Naive thymus-derived CD8-positive, alpha-beta T cell (primary cell): ENCODE data around the gene PODXL. TPM values are rescaled to one million over a fixed set of nuclear protein-coding genes. Genes with fewer than 3 reads are reported as not detected.

ENCODE experiments used
- ATAC-seq, 2 donors: fragments of 150-1000 bp; cut with Tn5 transposase in 1 of 2; sonication (Bioruptor Pico), chemical (Tn5 transposase) in 1 of 2; 1 replicate in 1 of 2; 2 replicates in 1 of 2; pipeline ENCODE4 v1.10.0; 2021; ENCODE audit warnings: mild to moderate bottlenecking in 2 of 2, moderate library complexity in 2 of 2
- POLR2A ChIA-PET: fragments of 350-600 bp; sonication (Branson Sonifier 250); formaldehyde crosslinking; loops from one replicate; lab custom pipeline; 2021; ENCODE audit warnings: antibody characterized with exemption; lab: Charles Lee
- DNase-seq, 10 donors: peaks; one replicate each; pipeline versions ENCODE4 v3.0.0 to v3.0.0-alpha.2; 2020 to 2022
- H3K27ac Mint-ChIP-seq, 10 donors: one replicate each; pipeline ENCODE4 v1.8.0; 2020 to 2022; ENCODE audit warnings: mild to moderate bottlenecking in 10 of 10, mixed read lengths in 10 of 10, moderate library complexity in 4 of 10, inconsistent platforms in 1 of 10
- H3K27me3 Mint-ChIP-seq, 5 donors: one replicate each; pipeline ENCODE4 v1.8.0; 2021 to 2022; ENCODE audit warnings: mixed read lengths in 5 of 5
- H3K36me3 Mint-ChIP-seq, 3 donors: one replicate each; pipeline ENCODE4 v1.8.0; 2020 to 2022; ENCODE audit warnings: mixed read lengths in 3 of 3, mild to moderate bottlenecking in 2 of 3, inconsistent platforms in 1 of 3
- H3K4me1 Mint-ChIP-seq, 4 donors: one replicate each; pipeline ENCODE4 v1.8.0; 2021 to 2022; ENCODE audit warnings: mixed read lengths in 4 of 4
- H3K4me3 Mint-ChIP-seq, 10 donors: one replicate each; pipeline ENCODE4 v1.8.0; 2020 to 2022; ENCODE audit warnings: mild to moderate bottlenecking in 10 of 10, mixed read lengths in 10 of 10, moderate library complexity in 6 of 10, inconsistent platforms in 1 of 10
- H3K9me3 Mint-ChIP-seq, 9 donors: one replicate each; pipeline ENCODE4 v1.8.0; 2020 to 2022; ENCODE audit warnings: mixed read lengths in 9 of 9, mild to moderate bottlenecking in 3 of 9, inconsistent platforms in 1 of 9, moderate library complexity in 1 of 9
- polyA plus RNA-seq, 3 donors: library from polyadenylated mRNA; unstranded; fragments of 300-500 nt; fragmentation: Illumina TruSeq; gene quantifications; one replicate each; pipeline ENCODE4 v1.2.3, GENCODE V29; 2021
- total RNA-seq, 8 experiments: library from RNA in 2 of 8; stranded (reverse) in 2 of 8; gene quantifications; one replicate each; pipeline ENCODE4 v1.2.3 and lab custom pipeline; 2021 to 2026

The PODXL gene
- total and polyA plus RNA-seq, 5 experiments from 2014 or later, result 0.08 to 0.57 (median 0.10) TPM

DNA sequence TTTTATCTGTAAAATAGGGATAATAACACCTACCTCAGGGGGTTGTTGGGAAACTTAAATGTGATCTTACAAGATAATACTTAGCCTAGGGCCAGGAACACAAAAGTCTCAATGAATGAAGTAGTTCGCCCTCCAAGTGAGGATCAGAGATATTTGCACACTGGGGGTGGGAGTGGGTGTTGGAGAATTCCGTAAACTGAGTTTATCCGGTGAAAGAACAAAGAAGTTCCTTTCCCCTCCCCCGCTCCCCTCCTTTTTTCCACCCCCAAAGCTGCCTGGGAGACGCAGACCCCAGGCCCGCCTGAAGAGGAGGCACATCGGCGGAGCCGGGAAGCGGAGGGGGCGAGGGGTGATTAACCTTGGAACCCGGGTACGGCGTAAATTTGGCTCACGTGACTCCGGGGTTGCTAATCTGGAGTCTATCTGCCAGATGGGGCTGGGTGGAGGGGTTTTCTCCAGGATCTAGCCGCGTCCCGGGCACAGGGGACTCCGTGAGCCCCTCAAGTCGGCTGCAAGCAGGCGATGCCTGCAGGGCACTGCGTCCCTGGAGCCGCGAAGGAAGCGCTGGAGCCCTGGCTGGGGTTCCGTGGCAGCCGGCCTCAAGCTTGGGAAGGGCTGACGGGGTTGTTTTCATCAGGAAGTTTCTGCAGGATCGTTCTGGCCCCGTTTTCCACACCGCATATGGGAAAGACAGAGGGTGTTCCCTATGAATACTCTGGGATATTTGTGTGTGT is 1.4 kb upstream of the PODXL start:
- Mint-ChIP-seq H3K4me3 (peak overlapping the region in 7 of 10 donors; percentile 49 to 84 (median 80)), H3K36me3 (no peaks in the 10 kb centered on the region), H3K9me3 (no peaks in the 10 kb centered on the region), H3K27me3 (peaks cover 20 to 52% (median 37%) of the 10 kb centered on the region in 5 donors), H3K4me1 (peaks cover 6 to 21% (median 19%) of the 10 kb centered on the region in 4 donors), H3K27ac (no peak overlapping the region)
- no peak for DNase-seq
- ATAC-seq, result no peak
- POLR2A ChIA-PET, result no interaction called here

GRCh38 chr7:131556909-131557651 is 652 bp upstream of the PODXL start:
- peak in 2 of 10 donors; percentile 10 to 20 for DNase-seq
- H3K27me3 Mint-ChIP-seq, result peaks cover 23 to 59% (median 45%) of the 10 kb centered on the region in 5 donors

GRCh38 chr7:131555552-131556052 is 826 bp downstream of the PODXL start:
- Mint-ChIP-seq H3K36me3 (no peaks in the 10 kb centered on the region), H3K27ac (peak overlapping the region in 2 of 10 donors; percentile 28 to 38), H3K4me3 (peak overlapping the region; percentile 63 to 86 (median 82)), H3K27me3 (peaks cover 21 to 59% (median 46%) of the 10 kb centered on the region in 5 donors), H3K9me3 (no peaks in the 10 kb centered on the region), H3K4me1 (peaks cover 6 to 21% (median 19%) of the 10 kb centered on the region in 4 donors)
- DNase-seq (peak in 2 of 10 donors; percentile 4 to 17), ATAC-seq (peak in 1 of 2 donors; percentile 7)
- POLR2A ChIA-PET, result no interaction called here

More at GRCh38 chr7:131556909-131557651, 652 bp upstream of the PODXL start:
- H3K9me3 Mint-ChIP-seq, result no peaks in the 10 kb centered on the region
- peak overlapping the region; percentile 58 to 84 (median 81) for H3K4me3 Mint-ChIP-seq
- peaks cover 6 to 21% (median 19%) of the 10 kb centered on the region in 4 donors for H3K4me1 Mint-ChIP-seq
- H3K36me3 Mint-ChIP-seq, result no peaks in the 10 kb centered on the region
- no peak overlapping the region for H3K27ac Mint-ChIP-seq
- POLR2A ChIA-PET, result no interaction called here
- peak; percentile 17 to 32 for ATAC-seq

DNA sequence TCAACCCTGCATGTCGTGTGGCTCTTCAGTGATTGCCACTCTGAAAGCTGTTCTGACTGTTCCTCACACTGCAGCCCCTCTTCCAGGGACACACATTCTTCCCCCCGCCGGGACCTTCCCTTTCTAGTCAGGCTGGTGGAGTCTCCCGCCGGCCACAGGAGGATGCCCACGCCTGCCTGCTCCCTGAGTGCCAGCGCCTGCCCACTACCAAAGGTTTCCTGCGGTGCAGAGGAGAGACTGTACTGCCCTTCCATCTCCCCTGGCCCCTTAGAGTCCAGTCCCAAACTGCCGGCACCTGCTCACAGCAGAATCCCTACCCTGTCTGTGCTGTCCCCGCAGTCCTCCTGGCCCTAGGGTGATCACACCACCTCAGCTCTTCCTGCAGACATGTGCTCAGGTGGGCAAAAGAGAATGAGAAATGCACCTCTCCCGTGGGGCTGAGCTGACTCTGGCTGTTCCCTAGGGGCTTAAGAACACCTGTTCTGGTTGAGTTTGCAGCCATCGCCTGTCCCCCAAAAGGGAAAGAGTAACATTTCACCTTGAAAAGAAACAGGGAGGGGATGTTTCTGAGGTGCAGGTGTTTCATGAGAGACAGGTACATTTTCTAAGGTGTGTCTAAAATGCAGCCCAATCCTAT is 1.4 kb downstream of the PODXL start:
- H3K4me3 Mint-ChIP-seq, result peak overlapping the region; percentile 63 to 86 (median 82)
- ATAC-seq (no peak), DNase-seq (no peak)
- H3K4me1 Mint-ChIP-seq, result peaks cover 6 to 21% (median 19%) of the 10 kb centered on the region in 4 donors
- POLR2A ChIA-PET, result no interaction called here
- H3K27ac Mint-ChIP-seq, result no peak overlapping the region
- peaks cover 20 to 57% (median 43%) of the 10 kb centered on the region in 5 donors for H3K27me3 Mint-ChIP-seq
- H3K36me3 Mint-ChIP-seq, result no peaks in the 10 kb centered on the region
- H3K9me3 Mint-ChIP-seq, result no peaks in the 10 kb centered on the region

- Mint-ChIP-seq H3K9me3 (no peaks in the 10 kb centered on the region), H3K4me3 (no peak overlapping the region), H3K27me3 (peaks cover 18 to 58% (median 39%) of the 10 kb centered on the region in 5 donors), H3K27ac (no peak overlapping the region), H3K36me3 (no peaks in the 10 kb centered on the region), H3K4me1 (peaks cover 6 to 21% (median 19%) of the 10 kb centered on the region in 4 donors)
- no peak for DNase-seq
- ATAC-seq, result no peak
- POLR2A ChIA-PET, result no interaction called here
These were observed 2.5 kb downstream of the PODXL start for GRCh38 chr7:131553931-131554330.

DNA sequence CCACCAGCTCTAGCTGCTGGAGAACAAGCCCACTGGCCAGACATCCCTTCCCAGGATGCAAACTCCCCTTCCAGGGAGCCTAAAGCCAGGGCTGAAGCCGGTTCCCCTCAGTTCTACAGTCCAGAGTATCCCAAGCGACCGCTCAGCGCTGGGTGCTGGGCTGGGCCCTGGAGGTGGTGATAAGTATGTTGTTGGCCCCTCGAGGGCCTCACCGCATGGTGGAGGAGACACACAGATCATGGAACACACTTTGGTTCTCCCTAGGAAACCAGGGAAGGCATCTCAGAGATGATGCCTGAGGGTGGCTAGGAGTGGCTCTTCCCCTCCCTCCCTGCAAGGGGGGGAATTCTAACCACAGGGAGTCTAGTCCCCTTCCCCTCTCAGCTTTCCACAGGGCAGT is 4.4 kb downstream of the PODXL start:
- DNase-seq, result no peak
- H3K9me3 Mint-ChIP-seq, result no peaks in the 10 kb centered on the region
- POLR2A ChIA-PET, result no interaction called here
- no peak overlapping the region for H3K4me3 Mint-ChIP-seq
- no peak overlapping the region for H3K27ac Mint-ChIP-seq
- H3K27me3 Mint-ChIP-seq, result peaks cover 17 to 54% (median 37%) of the 10 kb centered on the region in 5 donors
- no peaks in the 10 kb centered on the region for H3K36me3 Mint-ChIP-seq
- no peak for ATAC-seq
- peaks cover 6 to 14% (median 10%) of the 10 kb centered on the region in 4 donors for H3K4me1 Mint-ChIP-seq

DNA sequence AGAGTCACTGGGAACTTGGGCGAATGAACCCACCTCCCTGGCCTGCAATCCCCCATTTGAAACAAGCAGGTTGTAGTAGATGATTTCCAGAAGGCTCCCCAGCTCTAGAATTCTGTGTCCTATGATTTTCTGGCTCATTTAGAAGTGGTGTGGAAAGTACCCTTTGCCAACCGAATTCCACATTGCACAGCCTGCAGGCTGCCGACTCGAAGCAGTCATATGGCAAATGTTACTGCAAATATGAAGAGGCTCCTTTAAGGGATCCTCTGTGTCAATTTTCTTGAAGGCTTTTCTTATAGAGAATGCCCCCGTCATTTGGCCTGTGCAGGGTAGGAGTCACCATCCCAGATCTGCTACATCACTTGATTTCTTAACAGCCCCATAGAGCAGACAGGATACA is 5.6 kb downstream of the PODXL start:
- POLR2A ChIA-PET, result interaction anchor here (0.6 kb wide), 1 partner anchor 134 kb away, joined by 4 read pairs; no protein-coding TSS in a partner anchor
- Mint-ChIP-seq H3K27ac (no peak overlapping the region), H3K9me3 (no peaks in the 10 kb centered on the region), H3K4me3 (no peak overlapping the region), H3K27me3 (peaks cover 18 to 53% (median 37%) of the 10 kb centered on the region in 5 donors), H3K36me3 (no peaks in the 10 kb centered on the region), H3K4me1 (peaks cover 6 to 10% (median 8%) of the 10 kb centered on the region in 4 donors)
- DNase-seq, result no peak
- no peak for ATAC-seq

- POLR2A ChIA-PET, result no interaction called here
- Mint-ChIP-seq H3K4me3 (no peak overlapping the region), H3K4me1 (peaks cover 0 to 7% (median 2%) of the 10 kb centered on the region in 4 donors), H3K27ac (no peak overlapping the region), H3K36me3 (no peaks in the 10 kb centered on the region), H3K27me3 (peaks cover 6 to 30% (median 22%) of the 10 kb centered on the region in 5 donors), H3K9me3 (no peaks in the 10 kb centered on the region)
- DNase-seq (no peak), ATAC-seq (no peak)
These were observed 8.1 kb downstream of the PODXL start for GRCh38 chr7:131548371-131548770.

DNA sequence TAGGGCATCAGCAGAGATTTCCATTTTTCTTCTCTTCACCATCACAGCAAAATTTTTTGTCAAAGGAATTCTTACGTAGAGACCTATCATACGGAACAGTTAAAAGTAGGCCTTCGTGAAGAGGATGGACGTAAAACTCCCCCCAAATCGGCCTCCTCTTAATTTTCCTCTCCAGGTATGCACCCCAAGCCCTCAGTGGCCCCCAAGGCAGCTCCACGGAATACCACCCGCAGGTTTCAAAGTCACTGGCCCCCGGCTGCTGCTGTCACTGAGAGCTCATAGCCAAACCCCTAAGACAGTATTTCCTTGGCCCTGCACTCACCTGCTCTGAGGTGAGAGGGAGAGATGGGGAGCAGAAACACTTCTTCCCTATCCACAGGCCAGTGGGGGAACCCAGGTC is 8.8 kb downstream of the PODXL start:
- Mint-ChIP-seq H3K4me1 (peaks cover 0 to 7% (median 2%) of the 10 kb centered on the region in 4 donors), H3K36me3 (no peaks in the 10 kb centered on the region), H3K4me3 (no peak overlapping the region), H3K27me3 (peaks cover 0 to 23% (median 14%) of the 10 kb centered on the region in 5 donors), H3K27ac (no peak overlapping the region), H3K9me3 (no peaks in the 10 kb centered on the region)
- POLR2A ChIA-PET, result no interaction called here
- ATAC-seq (no peak), DNase-seq (no peak)

DNA sequence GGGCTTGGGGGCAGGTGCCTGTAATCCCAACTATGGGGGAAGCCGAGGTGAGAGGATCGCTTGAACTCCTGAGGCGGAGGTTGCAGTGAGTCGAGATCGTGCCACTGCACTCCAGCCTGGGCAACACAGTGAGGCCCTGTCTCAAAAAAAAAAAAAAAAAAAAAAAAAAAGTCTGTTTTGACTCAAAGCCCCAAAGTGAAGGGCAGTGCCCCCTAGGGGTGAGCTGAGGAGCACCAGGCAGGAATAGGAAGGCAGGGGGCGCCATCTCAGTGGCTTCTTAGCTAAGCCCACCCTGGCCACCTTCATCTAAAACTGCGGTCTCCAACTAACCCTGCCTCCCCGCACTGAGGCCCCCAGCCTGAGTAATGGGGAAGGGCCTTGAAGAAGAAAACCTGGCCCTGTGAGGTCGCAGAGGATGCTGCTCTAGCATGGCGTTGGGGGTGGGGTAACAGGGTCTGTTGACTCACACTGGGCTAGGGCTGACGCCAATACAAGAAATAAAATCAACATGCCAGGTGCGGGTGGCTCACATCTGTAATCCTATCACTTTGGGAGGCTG is 9.8 kb downstream of the PODXL start:
- no peaks in the 10 kb centered on the region for H3K36me3 Mint-ChIP-seq
- no peak overlapping the region for H3K27ac Mint-ChIP-seq
- POLR2A ChIA-PET, result no interaction called here
- DNase-seq, result peak in 8 of 10 donors; percentile 10 to 49 (median 26)
- peaks cover 0 to 7% (median 2%) of the 10 kb centered on the region in 4 donors for H3K4me1 Mint-ChIP-seq
- no peaks in the 10 kb centered on the region for H3K9me3 Mint-ChIP-seq
- no peak overlapping the region for H3K4me3 Mint-ChIP-seq
- ATAC-seq, result peak; percentile 30 to 44
- H3K27me3 Mint-ChIP-seq, result peaks cover 0 to 17% (median 9%) of the 10 kb centered on the region in 5 donors

DNA sequence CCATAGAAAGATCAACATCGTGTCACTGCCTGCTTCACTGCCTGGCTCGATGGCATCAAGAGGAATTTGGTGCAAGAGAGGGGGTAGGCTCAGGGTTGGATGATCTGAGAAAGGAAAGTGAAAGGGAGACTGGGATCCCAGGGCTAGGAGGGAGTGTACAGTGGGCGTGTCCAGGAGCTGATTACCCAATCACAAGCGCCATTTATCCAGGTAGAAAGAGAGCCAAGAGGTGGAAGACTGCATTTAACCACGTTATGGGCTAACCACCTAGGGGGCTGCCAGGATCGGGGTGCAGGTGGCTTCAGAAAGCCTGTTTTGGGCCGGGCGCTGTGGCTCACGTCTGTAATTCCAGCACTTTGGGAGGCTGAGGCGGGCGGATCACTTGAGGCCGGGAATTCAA is 10.3 kb downstream of the PODXL start:
- H3K27ac Mint-ChIP-seq, result no peak overlapping the region
- peaks cover 0 to 17% (median 9%) of the 10 kb centered on the region in 5 donors for H3K27me3 Mint-ChIP-seq
- H3K36me3 Mint-ChIP-seq, result no peaks in the 10 kb centered on the region
- ATAC-seq (no peak), DNase-seq (no peak)
- H3K4me3 Mint-ChIP-seq, result no peak overlapping the region
- H3K9me3 Mint-ChIP-seq, result no peaks in the 10 kb centered on the region
- POLR2A ChIA-PET, result no interaction called here
- H3K4me1 Mint-ChIP-seq, result peaks cover 0 to 7% (median 2%) of the 10 kb centered on the region in 4 donors
